NK-92 treated with Interleukin-12 subunit alpha and Interleukin-12 subunit beta, amount 100 ng/mL, for 24 hours (cell line): ENCODE results near the gene ZBTB7B.

ENCODE experiments used
- DNase-seq: peaks from one replicate; lab custom pipeline; 2025; lab: John Stamatoyannopoulos, UW

Gene ZBTB7B

GRCh38 chr1:155003766-155004351 lies 1.3 kb downstream of the ZBTB7B start:
- DNase-seq = no peak

- no peak for DNase-seq
These were observed 1.9 kb downstream of the ZBTB7B start for GRCh38 chr1:155004352-155005075.

GRCh38 chr1:155005076-155006011 lies 2.7 kb downstream of the ZBTB7B start:
- DNase-seq = no peak

- DNase-seq = no peak
These were observed 4.0 kb downstream of the ZBTB7B start for GRCh38 chr1:155006601-155007101.

- no peak for DNase-seq
These were observed 4.7 kb downstream of the ZBTB7B start for GRCh38 chr1:155007251-155007828.

GRCh38 chr1:155008015-155008941 lies 5.7 kb downstream of the ZBTB7B start:
- DNase-seq = no peak

GRCh38 chr1:155009221-155009711 lies 6.7 kb downstream of the ZBTB7B start:
- no peak for DNase-seq

- DNase-seq = no peak
These were observed 7.1 kb downstream of the ZBTB7B start for GRCh38 chr1:155009742-155010141.

GRCh38 chr1:155010211-155010918 lies 7.8 kb downstream of the ZBTB7B start:
- no peak for DNase-seq

- no peak for DNase-seq
These were observed 8.4 kb downstream of the ZBTB7B start for GRCh38 chr1:155011004-155011416.

- no peak for DNase-seq
These were observed 8.9 kb downstream of the ZBTB7B start for GRCh38 chr1:155011437-155012025.

GRCh38 chr1:155012026-155012546 lies 9.5 kb downstream of the ZBTB7B start:
- no peak for DNase-seq

- DNase-seq = no peak
These were observed 10.4 kb downstream of the ZBTB7B start for GRCh38 chr1:155012776-155013602.

- DNase-seq = no peak
These were observed 11.0 kb downstream of the ZBTB7B start for GRCh38 chr1:155013632-155014031.

- DNase-seq = no peak
These were observed 12.3 kb downstream of the ZBTB7B start for GRCh38 chr1:155014709-155015508.

- DNase-seq = no peak
These were observed 13.1 kb downstream of the ZBTB7B start for GRCh38 chr1:155015527-155016230.

- DNase-seq = no peak
These were observed 13.7 kb downstream of the ZBTB7B start for GRCh38 chr1:155016231-155016831.
